NB4 (cell line): Measurements from ENCODE around the gene NATD1.

Experiments used
- MYC ChIP-seq: IDR thresholded peaks from 2 replicates; pipeline ENCODE4 v1.6.1; 2011; ENCODE audit warnings: low read depth, low read length
- POLR2A ChIP-seq: IDR thresholded peaks from 2 replicates; pipeline ENCODE4 v1.6.1; 2011; ENCODE audit warnings: mild to moderate bottlenecking; ENCODE audit not compliant: insufficient read length; ENCODE audit errors: extremely low read depth
- TF ChIP-seq, protein P1 (sequence below): IDR thresholded peaks from one replicate; pipeline ENCODE4 v1.5.1; 2012; ENCODE audit warnings: low read depth, low read length

DNA sequence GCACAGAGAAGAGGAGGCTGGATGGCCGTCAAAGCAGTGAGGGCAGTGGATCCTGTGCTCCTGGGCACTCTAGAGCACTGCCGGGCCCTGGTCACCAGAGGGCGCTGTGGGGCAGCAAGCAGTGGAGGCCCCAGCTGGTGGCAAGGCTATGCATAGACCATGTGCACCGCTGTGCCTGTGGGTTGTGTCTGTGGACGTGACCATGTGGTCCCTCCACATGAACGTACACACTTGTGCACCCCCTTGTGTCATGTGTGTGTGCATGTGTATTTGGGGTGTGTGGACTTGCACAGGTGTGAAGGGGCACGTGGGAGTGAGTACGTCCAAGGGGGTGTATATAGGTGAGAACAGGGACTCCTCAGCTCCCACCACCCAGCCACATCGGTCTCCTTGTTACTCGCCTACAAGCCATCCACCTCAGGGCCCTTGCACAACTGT, 26.9 kb upstream of the NATD1 start:
- TF ChIP-seq, protein P1, sequence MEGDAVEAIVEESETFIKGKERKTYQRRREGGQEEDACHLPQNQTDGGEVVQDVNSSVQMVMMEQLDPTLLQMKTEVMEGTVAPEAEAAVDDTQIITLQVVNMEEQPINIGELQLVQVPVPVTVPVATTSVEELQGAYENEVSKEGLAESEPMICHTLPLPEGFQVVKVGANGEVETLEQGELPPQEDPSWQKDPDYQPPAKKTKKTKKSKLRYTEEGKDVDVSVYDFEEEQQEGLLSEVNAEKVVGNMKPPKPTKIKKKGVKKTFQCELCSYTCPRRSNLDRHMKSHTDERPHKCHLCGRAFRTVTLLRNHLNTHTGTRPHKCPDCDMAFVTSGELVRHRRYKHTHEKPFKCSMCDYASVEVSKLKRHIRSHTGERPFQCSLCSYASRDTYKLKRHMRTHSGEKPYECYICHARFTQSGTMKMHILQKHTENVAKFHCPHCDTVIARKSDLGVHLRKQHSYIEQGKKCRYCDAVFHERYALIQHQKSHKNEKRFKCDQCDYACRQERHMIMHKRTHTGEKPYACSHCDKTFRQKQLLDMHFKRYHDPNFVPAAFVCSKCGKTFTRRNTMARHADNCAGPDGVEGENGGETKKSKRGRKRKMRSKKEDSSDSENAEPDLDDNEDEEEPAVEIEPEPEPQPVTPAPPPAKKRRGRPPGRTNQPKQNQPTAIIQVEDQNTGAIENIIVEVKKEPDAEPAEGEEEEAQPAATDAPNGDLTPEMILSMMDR: peak; percentile 94
- TF ChIP-seq MYC (peak; percentile 98), POLR2A (no peak)
